NB4 (cell line): ENCODE measurements around the gene OBSCN.

Experiments used
- DNase-seq: peaks from one replicate; pipeline ENCODE4 v3.0.0; 2010; ENCODE audit warnings: low read depth
- H3K4me3 ChIP-seq: one replicate; pipeline ENCODE4 v1.5.1; 2011; ENCODE audit warnings: mild to moderate bottlenecking, low read depth, low read length, moderate library complexity
- MYC ChIP-seq: IDR thresholded peaks from 2 replicates; pipeline ENCODE4 v1.6.1; 2011; ENCODE audit warnings: low read depth, low read length
- POLR2A ChIP-seq: IDR thresholded peaks from 2 replicates; pipeline ENCODE4 v1.6.1; 2011; ENCODE audit warnings: mild to moderate bottlenecking; ENCODE audit not compliant: insufficient read length; ENCODE audit errors: extremely low read depth
- TF ChIP-seq, protein P1 (sequence below): IDR thresholded peaks from one replicate; pipeline ENCODE4 v1.5.1; 2012; ENCODE audit warnings: low read depth, low read length
- TF ChIP-seq, protein P2 (sequence below): IDR thresholded peaks from 2 replicates; pipeline ENCODE4 v1.6.1; 2011; ENCODE audit warnings: low read depth, low read length

Gene OBSCN

DNA sequence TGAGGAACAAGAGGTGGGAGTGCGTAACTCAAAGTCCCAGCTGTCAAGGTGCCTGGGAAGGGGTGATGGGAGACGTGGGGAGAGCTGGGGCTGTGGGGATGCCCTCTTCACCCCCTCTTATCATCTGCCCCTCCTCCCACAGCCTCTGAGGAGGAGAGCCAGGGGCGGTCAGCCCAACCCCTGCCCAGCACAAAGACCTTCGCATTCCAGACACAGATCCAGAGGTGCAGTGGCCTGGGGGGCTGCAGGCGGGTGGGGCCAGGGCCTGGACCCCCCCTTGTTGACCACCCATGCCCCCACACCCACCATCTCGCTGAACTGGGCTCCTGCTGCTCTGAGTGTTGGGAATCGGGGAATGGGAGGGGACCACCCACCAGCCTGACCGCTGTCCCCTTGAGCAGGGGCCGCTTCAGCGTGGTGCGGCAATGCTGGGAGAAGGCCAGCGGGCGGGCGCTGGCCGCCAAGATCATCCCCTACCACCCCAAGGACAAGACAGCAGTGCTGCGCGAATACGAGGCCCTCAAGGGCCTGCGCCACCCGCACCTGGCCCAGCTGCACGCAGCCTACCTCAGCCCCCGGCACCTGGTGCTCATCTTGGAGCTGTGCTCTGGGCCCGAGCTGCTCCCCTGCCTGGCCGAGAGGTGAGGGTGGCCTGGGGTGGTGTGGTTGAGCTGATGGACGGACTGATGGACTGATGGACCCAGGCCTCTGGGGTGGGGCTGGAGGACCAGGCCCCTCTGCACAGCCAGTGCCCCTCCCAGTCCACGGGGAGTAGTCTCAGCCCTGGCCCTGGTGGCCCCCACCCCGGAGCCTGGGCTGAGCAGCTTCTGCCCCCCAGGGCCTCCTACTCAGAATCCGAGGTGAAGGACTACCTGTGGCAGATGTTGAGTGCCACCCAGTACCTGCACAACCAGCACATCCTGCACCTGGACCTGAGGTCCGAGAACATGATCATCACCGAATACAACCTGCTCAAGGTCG, 169.1 kb downstream of the OBSCN start:
- no peak for DNase-seq
- H3K4me3 ChIP-seq: no peak overlapping the region
- TF ChIP-seq, protein P1, sequence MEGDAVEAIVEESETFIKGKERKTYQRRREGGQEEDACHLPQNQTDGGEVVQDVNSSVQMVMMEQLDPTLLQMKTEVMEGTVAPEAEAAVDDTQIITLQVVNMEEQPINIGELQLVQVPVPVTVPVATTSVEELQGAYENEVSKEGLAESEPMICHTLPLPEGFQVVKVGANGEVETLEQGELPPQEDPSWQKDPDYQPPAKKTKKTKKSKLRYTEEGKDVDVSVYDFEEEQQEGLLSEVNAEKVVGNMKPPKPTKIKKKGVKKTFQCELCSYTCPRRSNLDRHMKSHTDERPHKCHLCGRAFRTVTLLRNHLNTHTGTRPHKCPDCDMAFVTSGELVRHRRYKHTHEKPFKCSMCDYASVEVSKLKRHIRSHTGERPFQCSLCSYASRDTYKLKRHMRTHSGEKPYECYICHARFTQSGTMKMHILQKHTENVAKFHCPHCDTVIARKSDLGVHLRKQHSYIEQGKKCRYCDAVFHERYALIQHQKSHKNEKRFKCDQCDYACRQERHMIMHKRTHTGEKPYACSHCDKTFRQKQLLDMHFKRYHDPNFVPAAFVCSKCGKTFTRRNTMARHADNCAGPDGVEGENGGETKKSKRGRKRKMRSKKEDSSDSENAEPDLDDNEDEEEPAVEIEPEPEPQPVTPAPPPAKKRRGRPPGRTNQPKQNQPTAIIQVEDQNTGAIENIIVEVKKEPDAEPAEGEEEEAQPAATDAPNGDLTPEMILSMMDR: no peak
- TF ChIP-seq POLR2A: no peak
- TF ChIP-seq MYC: no peak
- TF ChIP-seq, protein P2, sequence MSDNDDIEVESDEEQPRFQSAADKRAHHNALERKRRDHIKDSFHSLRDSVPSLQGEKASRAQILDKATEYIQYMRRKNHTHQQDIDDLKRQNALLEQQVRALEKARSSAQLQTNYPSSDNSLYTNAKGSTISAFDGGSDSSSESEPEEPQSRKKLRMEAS: no peak

DNA sequence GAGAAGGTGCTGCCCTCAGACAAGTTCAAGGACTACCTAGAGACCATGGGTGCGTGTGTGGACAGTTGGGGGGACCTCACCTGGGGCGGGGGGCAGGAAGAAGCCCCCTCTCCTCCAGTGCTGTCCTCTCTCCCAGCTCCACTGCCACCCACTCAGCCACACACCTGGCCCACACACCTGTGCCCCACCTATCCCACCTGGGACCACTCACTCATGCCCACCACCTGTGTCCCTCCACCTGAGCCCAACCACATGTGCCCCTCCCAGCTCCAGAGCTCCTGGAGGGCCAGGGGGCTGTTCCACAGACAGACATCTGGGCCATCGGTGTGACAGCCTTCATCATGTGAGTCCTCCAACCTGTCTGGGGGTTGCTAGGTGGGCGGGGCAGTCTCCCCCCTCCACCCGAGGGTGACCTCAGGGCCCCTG, 169.8 kb downstream of the OBSCN start:
- no peak overlapping the region for H3K4me3 ChIP-seq
- no peak for DNase-seq
- TF ChIP-seq, protein P1: no peak
- TF ChIP-seq, protein P2: no peak
- TF ChIP-seq MYC (no peak), POLR2A (no peak)

DNA sequence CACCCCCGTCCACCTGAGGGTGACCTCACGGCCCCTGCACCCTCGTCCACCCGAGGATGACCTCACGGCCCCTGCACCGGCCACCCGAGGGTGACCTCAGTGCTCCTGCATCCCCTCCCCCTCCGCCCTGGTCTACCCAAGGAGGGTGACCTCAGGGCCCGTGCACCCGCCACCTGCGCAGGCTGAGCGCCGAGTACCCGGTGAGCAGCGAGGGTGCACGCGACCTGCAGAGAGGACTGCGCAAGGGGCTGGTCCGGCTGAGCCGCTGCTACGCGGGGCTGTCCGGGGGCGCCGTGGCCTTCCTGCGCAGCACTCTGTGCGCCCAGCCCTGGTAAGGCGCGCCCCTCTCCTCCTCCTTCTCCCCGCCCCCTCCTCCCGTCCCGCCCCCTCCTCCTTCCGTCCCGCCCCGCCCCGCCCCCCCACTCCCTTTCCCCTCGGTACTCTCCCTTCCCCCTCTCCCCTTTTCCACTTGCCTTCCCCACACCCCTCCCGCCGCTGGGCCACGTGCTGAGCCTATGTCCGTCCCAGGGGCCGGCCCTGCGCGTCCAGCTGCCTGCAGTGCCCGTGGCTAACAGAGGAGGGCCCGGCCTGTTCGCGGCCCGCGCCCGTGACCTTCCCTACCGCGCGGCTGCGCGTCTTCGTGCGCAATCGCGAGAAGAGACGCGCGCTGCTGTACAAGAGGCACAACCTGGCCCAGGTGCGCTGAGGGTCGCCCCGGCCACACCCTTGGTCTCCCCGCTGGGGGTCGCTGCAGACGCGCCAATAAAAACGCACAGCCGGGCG, 170.4 kb downstream of the OBSCN start:
- no peak overlapping the region for H3K4me3 ChIP-seq
- TF ChIP-seq, protein P1: peak; percentile 54
- TF ChIP-seq, protein P2: no peak
- DNase-seq: peak; percentile 60

DNA sequence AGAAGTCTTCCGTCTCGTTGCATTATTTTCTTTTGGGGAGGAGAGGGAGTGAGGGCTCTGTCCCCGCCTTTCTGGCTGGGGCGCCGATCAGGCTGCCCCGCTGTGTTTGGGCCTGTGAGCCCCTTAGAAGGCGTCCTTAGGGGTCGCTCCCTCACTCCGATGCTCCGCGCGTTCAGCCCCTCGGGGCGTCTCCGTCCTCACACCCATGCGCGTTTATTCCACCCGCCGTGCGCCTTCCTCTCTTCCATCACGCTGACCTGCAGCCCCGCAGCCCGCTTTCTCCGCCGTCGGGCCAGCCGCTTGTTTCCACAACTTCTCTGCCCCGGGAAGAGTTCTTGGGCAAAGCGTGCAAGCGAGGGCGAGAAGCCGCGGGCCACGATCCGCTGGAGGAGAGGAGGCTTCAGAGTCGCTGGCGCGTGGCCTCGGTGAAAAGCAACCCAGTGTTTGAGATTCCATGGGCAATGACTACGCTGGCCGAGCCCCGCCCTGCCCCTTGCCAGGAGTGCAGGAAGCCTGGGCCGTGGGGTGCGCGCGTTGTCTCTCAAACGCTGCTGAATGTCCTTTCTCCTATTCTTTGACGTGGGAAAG, 171.1 kb downstream of the OBSCN start:
- no peak overlapping the region for H3K4me3 ChIP-seq
- TF ChIP-seq MYC (no peak), POLR2A (no peak)
- TF ChIP-seq, protein P1: no peak
- TF ChIP-seq, protein P2: no peak
- no peak for DNase-seq

DNA sequence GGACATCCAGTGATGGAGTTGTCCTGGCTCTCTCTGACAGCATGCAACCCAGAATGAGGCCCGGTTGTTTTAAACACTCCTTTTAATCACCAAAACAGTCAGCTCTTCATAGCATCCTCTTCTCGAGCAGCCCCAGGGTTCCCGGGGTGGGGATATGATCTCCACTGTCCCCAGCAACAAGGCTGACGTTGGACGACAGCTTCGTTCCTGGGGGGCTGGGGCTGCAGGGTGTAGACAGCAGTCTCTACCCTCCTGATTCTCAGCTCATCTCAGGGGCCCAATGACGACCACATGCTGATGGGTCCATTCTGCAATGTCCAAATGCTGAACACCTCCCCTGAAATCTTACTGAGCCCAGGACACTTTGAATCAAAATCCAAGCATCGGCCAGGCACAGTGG, 171.8 kb downstream of the OBSCN start:
- H3K4me3 ChIP-seq: no peak overlapping the region
- TF ChIP-seq, protein P2: no peak
- TF ChIP-seq, protein P1: no peak
- TF ChIP-seq MYC (no peak), POLR2A (no peak)
- DNase-seq: no peak
